GM12891 (cell line): ENCODE results near the gene OSTN.

ENCODE experiments used
- DNase-seq: peaks from one replicate; pipeline ENCODE4 v3.0.0; 2011; ENCODE audit warnings: low spot score; ENCODE audit not compliant: insufficient read length
- FAIRE-seq: peaks from 2 replicates; lab custom pipeline; 2011; peaks lifted over from hg19 to GRCh38; lab: Jason Lieb, UNC
- PAX5 ChIP-seq: IDR thresholded peaks from 2 replicates; pipeline ENCODE4 v1.6.1; 2011; ENCODE audit warnings: low read length, moderate library complexity, mild to moderate bottlenecking; ENCODE audit not compliant: insufficient read depth, severe bottlenecking
- POLR2A ChIP-seq: IDR thresholded peaks from 2 replicates; pipeline ENCODE4 v1.6.1; 2011; ENCODE audit warnings: low read depth, low read length, control low read depth
- POLR2AphosphoS5 ChIP-seq: IDR thresholded peaks from 2 replicates; pipeline ENCODE4 v1.6.1; 2011; ENCODE audit warnings: low read depth, low read length, control low read depth
- POU2F2 ChIP-seq: IDR thresholded peaks from 2 replicates; pipeline ENCODE4 v1.6.1; 2011; ENCODE audit warnings: low read depth, mild to moderate bottlenecking, control low read depth, low read length, moderate library complexity
- SPI1 ChIP-seq: IDR thresholded peaks from 2 replicates; pipeline ENCODE4 v1.6.1; 2011; ENCODE audit warnings: low read depth, low read length, control low read depth
- TAF1 ChIP-seq: IDR thresholded peaks from 2 replicates; pipeline ENCODE4 v1.6.1; 2011; ENCODE audit warnings: low read depth, low read length, control low read depth

The OSTN gene

GRCh38 chr3:191290311-191291025 lies 91.4 kb downstream of the OSTN start:
- no peak for DNase-seq
- peak; percentile 71 for FAIRE-seq
- TF ChIP-seq TAF1 (no peak), SPI1 (no peak), POLR2AphosphoS5 (no peak), POLR2A (no peak), PAX5 (no peak), POU2F2 (no peak)

- DNase-seq = no peak
- no peak for FAIRE-seq
- no peak for TF ChIP-seq TAF1
These were observed 93.4 kb downstream of the OSTN start for GRCh38 chr3:191292243-191293015.

GRCh38 chr3:191294291-191294690 lies 95.2 kb downstream of the OSTN start:
- DNase-seq (no peak), FAIRE-seq (no peak)
- TF ChIP-seq POLR2AphosphoS5 (no peak), TAF1 (no peak), POU2F2 (no peak), SPI1 (no peak), PAX5 (no peak), POLR2A (no peak)

GRCh38 chr3:191296041-191296541 lies 97.0 kb downstream of the OSTN start:
- no peak for DNase-seq
- TF ChIP-seq TAF1 (no peak), SPI1 (peak; percentile 98), POU2F2 (peak; percentile 56; the same call in 1 of the 2 replicates)
- FAIRE-seq = peak; percentile 99

GRCh38 chr3:191298846-191299245 lies 99.8 kb downstream of the OSTN start:
- no peak for TF ChIP-seq SPI1
- TF ChIP-seq POU2F2 = no peak
- no peak for TF ChIP-seq POLR2A
- TF ChIP-seq PAX5 = no peak
- no peak for TF ChIP-seq POLR2AphosphoS5
- TF ChIP-seq TAF1 = no peak
- no peak for FAIRE-seq
- no peak for DNase-seq

- TF ChIP-seq SPI1 (0 out of 2 replicates have a peak, but pooled peaks have one; percentile 23), PAX5 (no peak)
- no peak for DNase-seq
- peak; percentile 77 for FAIRE-seq
These were observed 101.4 kb downstream of the OSTN start for GRCh38 chr3:191300422-191300821.

GRCh38 chr3:191301017-191301416 lies 102.0 kb downstream of the OSTN start:
- peak; percentile 16 for FAIRE-seq
- DNase-seq = peak; percentile 25
- peak; percentile 29; the same call in 1 of the 2 replicates for TF ChIP-seq POLR2A
- no peak for TF ChIP-seq POLR2AphosphoS5
- TF ChIP-seq PAX5 = no peak
- TF ChIP-seq SPI1 = peak; percentile 77
- no peak for TF ChIP-seq TAF1
- peak; percentile 81 for TF ChIP-seq POU2F2

GRCh38 chr3:191301782-191302411 lies 102.9 kb downstream of the OSTN start:
- FAIRE-seq = peak; percentile 43
- TF ChIP-seq PAX5 (no peak), SPI1 (no peak)
- DNase-seq = no peak

GRCh38 chr3:191302451-191302850 lies 103.4 kb downstream of the OSTN start:
- FAIRE-seq (no peak), DNase-seq (no peak)
- TF ChIP-seq POU2F2 (no peak), POLR2AphosphoS5 (no peak), TAF1 (no peak), SPI1 (no peak)

- DNase-seq (no peak), FAIRE-seq (no peak)
- TF ChIP-seq TAF1 (no peak), POU2F2 (no peak), PAX5 (no peak), POLR2AphosphoS5 (no peak), SPI1 (no peak), POLR2A (no peak)
These were observed 104.6 kb downstream of the OSTN start for GRCh38 chr3:191303596-191303995.
